T-helper 2 cell treated with Interferon-gamma antibody and Interleukin-4, amounts not matched to agents 5 μg/mL and 100 μg/mL, for 36 hours (primary cell): Measurements from ENCODE around the gene PNMA6A.
"Not testable (repeated sequence)": the region's sequence is repeated elsewhere in the genome, so short reads cannot be mapped to it uniquely, and the experiment has no call there.

ENCODE experiments used
- DNase-seq: peaks from one replicate; pipeline ENCODE4 v3.0.0; 2021; ENCODE audit warnings: low spot score
- H3K27ac Mint-ChIP-seq: one replicate; pipeline ENCODE4 v1.8.0; 2021; ENCODE audit warnings: mild to moderate bottlenecking, mixed read lengths
- H3K27me3 Mint-ChIP-seq: one replicate; pipeline ENCODE4 v1.8.0; 2021; ENCODE audit warnings: low read depth, mixed read lengths
- H3K36me3 Mint-ChIP-seq: one replicate; pipeline ENCODE4 v1.8.0; 2021; ENCODE audit warnings: low read depth, mixed read lengths
- H3K4me1 Mint-ChIP-seq: one replicate; pipeline ENCODE4 v1.8.0; 2021; ENCODE audit warnings: low read depth, mixed read lengths
- H3K4me3 Mint-ChIP-seq: one replicate; pipeline ENCODE4 v1.8.0; 2022; ENCODE audit warnings: mild to moderate bottlenecking, moderate library complexity, mixed read lengths
- H3K9me3 Mint-ChIP-seq: one replicate; pipeline ENCODE4 v1.8.0; 2021; ENCODE audit warnings: mixed read lengths

The PNMA6A gene

DNA sequence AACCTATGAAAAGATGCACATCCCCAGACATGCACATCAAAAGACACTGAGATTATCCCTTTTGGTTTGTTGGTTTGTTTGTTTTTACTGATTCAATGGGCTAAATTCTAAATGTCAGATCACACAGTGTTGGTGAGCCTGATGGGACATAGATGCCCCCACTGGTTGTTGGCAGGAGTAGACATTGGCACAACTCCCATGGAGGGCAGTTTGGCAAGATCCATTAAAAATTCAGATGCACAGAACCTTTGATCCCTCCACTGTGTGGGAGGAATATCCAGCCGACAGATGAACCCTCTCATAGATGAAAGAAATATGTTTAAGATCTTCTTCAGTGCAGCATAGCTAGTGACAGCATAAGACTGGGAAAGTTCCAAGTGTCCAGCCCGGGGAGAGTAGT, 38.5 kb downstream of the PNMA6A start:
- DNase-seq, H3K4me3 Mint-ChIP-seq, H3K4me1 Mint-ChIP-seq, H3K27me3 Mint-ChIP-seq, H3K9me3 Mint-ChIP-seq, H3K27ac Mint-ChIP-seq, H3K36me3 Mint-ChIP-seq: not testable (repeated sequence)

DNA sequence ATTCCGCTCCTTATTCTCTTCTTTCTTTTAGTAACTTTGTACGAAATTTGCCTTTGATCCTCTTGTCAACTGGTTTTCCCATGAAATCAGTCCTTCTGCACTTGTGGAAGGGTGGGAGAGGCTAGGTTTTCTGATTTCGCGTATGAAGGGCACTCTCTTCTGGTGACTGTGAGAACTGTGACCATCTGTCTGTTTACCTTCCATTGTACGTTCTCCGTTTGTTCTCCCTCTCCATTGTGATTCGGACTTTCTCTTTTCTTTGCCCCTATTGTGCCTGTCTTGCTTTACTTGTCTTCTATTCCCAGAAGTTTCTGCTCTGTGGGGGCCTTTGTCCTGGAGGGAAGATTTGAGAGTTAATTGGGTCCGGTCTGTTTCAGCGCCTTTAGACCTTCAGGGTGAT, 41.6 kb downstream of the PNMA6A start:
- H3K27me3 Mint-ChIP-seq, H3K4me1 Mint-ChIP-seq, H3K4me3 Mint-ChIP-seq, DNase-seq, H3K9me3 Mint-ChIP-seq, H3K36me3 Mint-ChIP-seq, H3K27ac Mint-ChIP-seq: not testable (repeated sequence)

DNA sequence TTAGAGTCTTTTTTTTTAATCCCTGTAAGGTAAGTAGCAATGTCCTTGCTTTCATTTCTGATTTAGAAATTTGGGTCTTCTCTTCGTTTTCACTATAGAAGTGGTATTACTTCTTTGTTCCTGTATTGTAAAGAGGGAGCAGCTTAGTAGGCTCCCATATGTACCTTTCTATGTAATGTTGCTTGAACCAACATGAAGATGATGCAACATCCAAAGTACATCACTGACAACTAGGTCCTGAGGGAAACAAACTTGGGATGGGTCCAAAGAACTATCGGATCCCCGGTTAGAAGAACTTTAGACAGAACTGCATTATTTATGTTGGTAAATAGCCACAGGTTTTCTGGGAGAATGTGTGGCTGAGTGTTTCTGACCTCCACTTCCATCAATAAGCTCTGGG, 45.5 kb downstream of the PNMA6A start:
- not testable (repeated sequence) for H3K4me3 Mint-ChIP-seq, H3K27ac Mint-ChIP-seq, H3K4me1 Mint-ChIP-seq, H3K27me3 Mint-ChIP-seq, H3K36me3 Mint-ChIP-seq, DNase-seq, H3K9me3 Mint-ChIP-seq

DNA sequence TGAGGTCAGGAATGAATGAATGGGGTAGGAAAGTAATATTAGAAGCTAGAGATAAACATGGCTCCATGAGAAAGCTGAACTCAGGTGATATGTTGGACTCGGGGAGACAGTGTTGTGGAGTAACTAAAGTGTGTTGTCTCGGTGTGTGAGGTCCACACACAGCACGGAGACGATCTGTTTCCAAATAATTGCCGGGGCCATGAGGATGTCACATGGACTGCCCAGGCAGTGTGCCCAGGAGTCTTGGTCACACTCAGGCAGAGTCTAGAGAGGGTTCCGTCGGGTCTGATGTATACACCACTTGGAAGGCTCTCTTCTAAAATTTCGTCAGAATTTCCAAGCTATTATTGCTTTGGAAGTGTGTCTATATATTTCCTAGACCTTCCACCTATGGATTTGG, 48.0 kb downstream of the PNMA6A start:
- DNase-seq, H3K4me1 Mint-ChIP-seq, H3K9me3 Mint-ChIP-seq, H3K36me3 Mint-ChIP-seq, H3K27me3 Mint-ChIP-seq, H3K27ac Mint-ChIP-seq, H3K4me3 Mint-ChIP-seq: not testable (repeated sequence)

DNA sequence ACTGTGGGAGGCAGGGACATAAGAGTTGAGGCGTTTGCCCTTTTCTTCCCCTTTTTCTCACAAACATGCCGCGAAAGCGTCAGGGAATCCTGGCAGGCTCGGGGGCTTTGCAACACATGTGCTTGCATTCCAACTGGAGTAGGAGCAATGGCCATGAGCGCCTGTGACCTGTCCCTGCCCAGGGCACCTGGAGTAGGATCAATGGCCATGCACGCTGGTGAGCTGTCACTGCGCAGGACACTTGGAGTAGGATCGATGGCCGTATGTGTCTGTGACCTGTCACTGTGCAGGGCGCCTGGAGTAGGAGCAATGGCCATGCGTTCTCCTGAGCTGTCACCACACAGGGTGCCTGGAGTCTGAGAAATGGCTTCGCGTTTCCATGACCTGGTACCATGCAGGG, 51.2 kb downstream of the PNMA6A start:
- H3K27me3 Mint-ChIP-seq, H3K4me1 Mint-ChIP-seq, H3K9me3 Mint-ChIP-seq, H3K27ac Mint-ChIP-seq, H3K4me3 Mint-ChIP-seq, DNase-seq, H3K36me3 Mint-ChIP-seq: not testable (repeated sequence)
